Measurements from ENCODE around the gene NRSN2. TPM values are rescaled to one million over a fixed set of nuclear protein-coding genes. Genes with fewer than 3 reads are reported as not detected.

Gene NRSN2
- total RNA-seq, 1 experiment from 2014 or later: 22.7 TPM

DNA sequence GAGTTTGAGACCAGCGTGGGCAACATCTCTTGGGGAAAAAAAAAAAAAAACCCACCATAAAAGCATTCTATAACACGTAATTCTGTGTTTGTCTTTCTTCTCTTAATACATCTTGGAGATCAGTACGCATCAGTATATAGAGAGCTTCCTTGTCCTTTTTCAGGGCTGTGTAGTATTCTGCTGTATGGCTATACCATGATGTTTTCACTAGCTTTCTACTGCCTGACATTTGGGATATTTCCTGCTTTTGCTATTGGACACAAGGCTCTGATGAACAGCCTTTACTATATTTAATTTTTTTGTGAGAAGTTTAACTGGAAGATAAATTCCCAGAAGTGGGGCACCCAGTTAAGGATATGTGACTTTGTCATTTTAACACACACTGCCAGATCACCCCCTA, 40.6 kb downstream of the NRSN2 start:
- Histone ChIP-seq H2AK5ac (ENCODE audit: insufficient read length, low read length) (no peak overlapping the region), H2BK120ac (ENCODE audit: low read depth, low read length, poor library complexity, severe bottlenecking) (no peak overlapping the region), H3K4ac (ENCODE audit: low read depth, low read length) (no peak overlapping the region), H2BK15ac (ENCODE audit: low read depth, low read length) (no peak overlapping the region), H3K9ac (ENCODE audit: extremely low read depth, insufficient read length, low read length) (no peak overlapping the region), H4K8ac (replicated peaks; ENCODE audit: insufficient read length, low read depth, low read length) (no peak overlapping the region), H4K5ac (ENCODE audit: insufficient read length, low read depth, low read length) (no peak overlapping the region), H3K18ac (ENCODE audit: insufficient read length, low read depth, low read length) (no peak overlapping the region), H2BK12ac (ENCODE audit: insufficient read length, low read depth, low read length) (no peak overlapping the region), H3K27ac (ENCODE audit: insufficient read length, low read depth, low read length) (no peak overlapping the region), H3K9me3 (ENCODE audit: control insufficient read depth, low read depth, low read length) (no peaks in the 10 kb centered on the region), H3K4me1 (ENCODE audit: insufficient read depth, low read length) (no peaks in the 10 kb centered on the region), H4K91ac (ENCODE audit: insufficient read length, low read depth, low read length) (no peak overlapping the region), H2AFZ (ENCODE audit: low read length) (no peak overlapping the region), H3K79me1 (ENCODE audit: insufficient read depth, low read depth, low read length, poor library complexity, severe bottlenecking) (no peaks in the 10 kb centered on the region), H2BK5ac (ENCODE audit: insufficient read length, low read length) (no peak overlapping the region), H3K79me2 (ENCODE audit: insufficient read depth, low read length) (peaks cover 2% of the 10 kb centered on the region; the same call in 1 of the 2 replicates), H3K14ac (ENCODE audit: insufficient read depth, low read length) (no peak overlapping the region), H3K27me3 (ENCODE audit: insufficient read depth, low read length) (no peaks in the 10 kb centered on the region), H3K23ac (ENCODE audit: insufficient read length, low read depth, low read length) (no peak overlapping the region), H3T11ph (ENCODE audit: low read length) (no peak overlapping the region), H3K23me2 (ENCODE audit: insufficient read length, low read depth, low read length, poor library complexity, severe bottlenecking) (no peaks in the 10 kb centered on the region), H2BK20ac (ENCODE audit: low read depth, low read length, poor library complexity, severe bottlenecking) (no peak overlapping the region), H4K20me1 (ENCODE audit: control insufficient read depth, insufficient read depth, insufficient read length) (no peaks in the 10 kb centered on the region), H3K56ac (ENCODE audit: insufficient read length, low read depth, low read length) (no peak overlapping the region), H3K4me2 (ENCODE audit: insufficient read depth, insufficient read length, low read length) (no peak overlapping the region)
- DNase-seq: no peak
- TF ChIP-seq, protein P1, sequence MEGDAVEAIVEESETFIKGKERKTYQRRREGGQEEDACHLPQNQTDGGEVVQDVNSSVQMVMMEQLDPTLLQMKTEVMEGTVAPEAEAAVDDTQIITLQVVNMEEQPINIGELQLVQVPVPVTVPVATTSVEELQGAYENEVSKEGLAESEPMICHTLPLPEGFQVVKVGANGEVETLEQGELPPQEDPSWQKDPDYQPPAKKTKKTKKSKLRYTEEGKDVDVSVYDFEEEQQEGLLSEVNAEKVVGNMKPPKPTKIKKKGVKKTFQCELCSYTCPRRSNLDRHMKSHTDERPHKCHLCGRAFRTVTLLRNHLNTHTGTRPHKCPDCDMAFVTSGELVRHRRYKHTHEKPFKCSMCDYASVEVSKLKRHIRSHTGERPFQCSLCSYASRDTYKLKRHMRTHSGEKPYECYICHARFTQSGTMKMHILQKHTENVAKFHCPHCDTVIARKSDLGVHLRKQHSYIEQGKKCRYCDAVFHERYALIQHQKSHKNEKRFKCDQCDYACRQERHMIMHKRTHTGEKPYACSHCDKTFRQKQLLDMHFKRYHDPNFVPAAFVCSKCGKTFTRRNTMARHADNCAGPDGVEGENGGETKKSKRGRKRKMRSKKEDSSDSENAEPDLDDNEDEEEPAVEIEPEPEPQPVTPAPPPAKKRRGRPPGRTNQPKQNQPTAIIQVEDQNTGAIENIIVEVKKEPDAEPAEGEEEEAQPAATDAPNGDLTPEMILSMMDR (conservative IDR thresholded peaks at IDR 0.05): no peak
- no CpG with 5 or more reads among the region's 3 CpGs for WGBS (ENCODE audit: extremely low coverage, insufficient read length, low lambda C conversion rate)
- no peaks in the 10 kb centered on the region for H3K27me3 Mint-ChIP-seq (ENCODE audit: low read depth)
- H3K27ac Mint-ChIP-seq: no peak overlapping the region
- no peak overlapping the region for H3K4me3 Mint-ChIP-seq
- peaks cover 0 to 3% of the 10 kb centered on the region in 2 experiments; a peak in 1 of 4 replicates for H3K4me1 Mint-ChIP-seq
- H3K9me3 Mint-ChIP-seq: no peaks in the 10 kb centered on the region
- H3K36me3 Mint-ChIP-seq (ENCODE audit: insufficient read depth in 1 of 3, low read depth in 3 of 3): peaks cover 6 to 44% (median 22%) of the 10 kb centered on the region in 3 experiments; a peak in 6 of 7 replicates
